T follicular helper cell (primary cell): ENCODE results near the gene WDR90.

Source experiments
- DNase-seq: peaks from one replicate; pipeline ENCODE4 v3.0.0-alpha.2; 2020; ENCODE audit warnings: low read depth
- total RNA-seq, 2 experiments: gene quantifications; one replicate each; lab custom pipeline; 2026; lab: John Stamatoyannopoulos, UW

The WDR90 gene
- 27.5 to 34.3 reads per million in 2 experiments for total RNA-seq

DNA sequence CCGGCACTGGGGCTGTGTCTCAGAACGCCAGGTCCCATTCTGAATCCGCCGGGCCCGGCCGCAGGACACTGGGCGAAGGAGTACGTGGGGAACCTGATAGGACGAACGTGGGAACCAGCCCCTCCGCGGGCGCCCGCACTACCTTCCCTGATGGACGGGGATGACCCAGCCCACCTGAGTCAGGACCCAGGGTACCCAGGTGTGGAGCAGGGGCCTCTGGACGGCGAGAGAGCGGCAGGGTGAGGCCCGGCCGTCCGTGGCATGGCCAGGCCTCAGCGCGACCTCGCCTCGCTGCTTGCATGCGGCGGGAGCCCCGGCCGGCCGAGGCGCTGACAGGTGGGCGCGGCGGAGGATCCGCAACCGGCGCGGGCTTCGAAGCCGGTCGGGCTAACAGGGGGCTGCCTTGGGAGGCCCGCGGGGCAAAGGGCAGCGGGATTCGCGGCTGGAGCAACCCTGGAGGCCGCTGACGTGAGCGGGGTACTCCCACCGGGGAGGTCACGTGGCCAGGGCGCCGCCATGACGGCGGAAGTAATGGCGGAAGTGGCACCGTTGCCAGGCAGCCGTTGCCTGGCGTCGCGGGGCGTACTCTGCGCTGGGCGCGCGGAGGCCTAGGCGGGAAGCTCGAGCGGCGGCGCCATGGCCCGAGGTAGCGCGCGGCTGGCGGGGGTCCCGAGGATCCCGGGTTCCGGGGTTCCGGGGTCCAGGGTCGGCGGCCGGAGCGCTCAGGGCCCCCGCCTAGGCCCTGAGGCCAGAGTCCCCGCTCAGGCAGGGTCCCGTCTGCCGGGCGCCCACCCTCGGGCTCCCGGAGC is at the start of gene WDR90:
Gene WDR90, plus strand, starts transcription at position 585 of the 809 bp plus-strand sequence. Its CDS starts 52 bp downstream, at position 637.
- DNase-seq = peak; percentile 90

DNA sequence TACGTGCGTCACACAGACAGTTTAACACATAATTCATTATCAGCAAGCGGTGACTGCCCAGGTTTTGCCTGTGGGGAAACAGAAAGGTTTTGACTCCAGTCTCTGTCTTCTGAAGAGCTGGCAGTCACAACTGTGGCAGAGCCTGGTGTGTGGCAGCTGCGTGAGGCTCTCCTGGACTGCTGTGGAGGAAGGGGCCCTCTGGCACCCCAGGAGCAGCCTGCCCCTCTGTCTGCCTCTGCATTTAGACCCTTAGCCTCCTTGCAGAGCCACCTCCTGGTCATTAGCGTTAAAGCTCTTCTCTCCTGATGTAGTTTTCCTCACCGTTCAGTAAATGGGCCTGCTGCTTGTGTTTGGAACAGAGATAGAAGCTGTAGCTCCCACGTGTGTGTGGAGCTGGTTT is 48.4 kb upstream of the WDR90 start:
- no peak for DNase-seq

DNA sequence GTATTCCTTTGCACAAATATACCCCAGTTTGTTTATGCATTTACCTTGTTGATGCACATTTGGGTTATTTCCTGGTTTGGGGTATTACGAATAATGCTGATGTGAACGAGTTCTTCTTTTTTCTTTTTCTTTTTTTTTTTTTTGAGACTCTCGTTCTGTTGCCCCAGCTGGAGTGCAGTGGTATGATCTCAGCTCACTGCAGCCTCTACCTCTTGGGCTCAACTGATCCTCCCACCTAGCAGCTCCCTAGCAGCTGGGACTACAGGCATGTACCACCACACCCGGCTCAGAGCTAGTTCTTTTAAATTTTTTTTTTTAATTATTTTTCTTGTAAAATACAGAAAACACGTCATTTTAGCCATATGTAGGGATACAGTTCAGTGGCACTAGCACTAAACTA is 45.2 kb upstream of the WDR90 start:
- DNase-seq = no peak

DNA sequence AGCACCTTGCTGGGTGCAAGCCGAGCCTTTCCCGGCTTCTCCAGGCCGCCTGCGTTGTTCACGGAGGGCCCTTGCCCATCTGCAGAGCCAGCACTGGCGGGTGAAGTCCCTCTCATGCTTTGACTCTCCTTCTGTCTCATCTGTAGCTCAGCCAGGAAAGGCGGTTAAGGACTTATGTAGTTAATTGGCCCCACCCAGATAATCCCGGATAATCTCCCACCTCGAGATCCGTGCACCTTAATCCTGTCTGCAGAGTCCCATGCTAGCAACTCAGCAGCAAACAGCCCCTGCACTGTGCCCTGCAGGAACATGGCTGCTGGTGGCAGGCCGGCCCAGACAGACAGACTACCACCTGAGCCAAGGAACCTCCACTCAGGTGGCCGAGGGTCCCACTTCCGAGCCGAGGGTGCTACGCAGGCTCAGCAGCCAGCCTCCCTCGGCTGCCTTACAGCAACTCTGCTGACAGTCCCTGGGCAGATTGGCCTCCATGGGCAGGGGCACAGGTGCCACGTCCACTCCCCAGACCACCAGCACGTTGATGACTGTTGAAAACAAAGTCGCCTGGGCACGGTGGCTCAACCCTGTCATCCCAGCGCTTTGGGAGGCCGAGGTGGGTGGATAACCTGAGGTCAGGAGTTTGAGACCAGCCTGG is 42.4 kb upstream of the WDR90 start:
- no peak for DNase-seq

DNA sequence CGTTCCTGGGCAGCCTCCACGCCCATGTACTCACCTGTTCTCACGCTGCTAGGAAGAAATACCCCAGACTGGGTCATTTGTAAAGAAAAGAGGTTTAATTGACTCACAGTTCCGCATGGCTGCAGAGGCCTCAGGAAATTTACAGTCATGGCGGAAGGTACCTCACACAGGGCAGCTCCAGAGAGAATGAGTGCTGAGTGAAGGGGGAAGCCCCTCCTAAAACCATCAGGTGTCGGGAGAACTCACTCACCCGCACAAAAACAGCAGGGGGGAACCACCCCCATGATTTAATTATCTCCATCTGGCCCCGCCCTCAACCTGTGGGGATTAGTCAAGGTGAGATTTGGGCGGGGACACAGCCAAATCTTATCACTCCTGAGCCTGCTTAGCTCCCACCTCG is 41.1 kb upstream of the WDR90 start:
- DNase-seq = no peak

DNA sequence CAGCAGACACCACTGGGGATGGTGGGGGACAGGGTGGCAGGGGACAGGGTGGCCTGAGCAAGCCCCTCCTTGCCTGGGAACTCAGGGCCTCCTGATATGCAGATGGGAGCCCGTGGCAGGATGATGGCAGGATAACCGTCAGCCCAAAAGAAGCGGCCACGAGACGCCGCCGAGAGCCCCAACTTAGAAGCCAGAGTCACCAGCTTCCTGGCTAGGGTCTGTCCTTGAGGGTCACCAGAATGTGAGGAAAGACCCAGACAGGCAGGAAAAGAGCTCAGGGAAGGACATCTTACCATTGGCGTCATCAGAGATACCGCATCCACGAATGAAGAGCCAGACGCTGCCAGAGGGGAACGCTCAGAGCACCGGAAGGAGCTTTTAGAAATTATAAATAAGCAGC is 39.8 kb upstream of the WDR90 start:
- DNase-seq = no peak

DNA sequence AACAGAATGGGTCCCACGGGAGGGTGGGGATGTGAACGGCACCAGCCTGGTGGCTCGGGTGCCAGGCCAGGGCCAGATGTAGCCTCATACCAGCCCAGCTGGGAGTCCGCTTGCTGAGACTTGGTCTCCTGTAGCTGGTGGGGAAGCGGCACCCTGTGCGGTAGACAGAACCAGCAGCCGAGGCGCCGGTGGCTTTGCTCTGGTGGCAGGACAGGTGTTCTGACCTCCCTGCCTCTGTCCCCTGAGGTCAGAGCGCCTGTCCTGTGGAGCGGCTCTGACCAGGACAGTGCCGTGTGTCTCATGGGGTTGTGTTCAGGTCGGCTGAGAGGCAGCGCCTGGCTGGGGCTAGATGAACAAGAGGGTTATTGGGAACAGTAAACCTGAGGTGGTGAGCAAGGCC is 39.2 kb upstream of the WDR90 start:
- DNase-seq = no peak

DNA sequence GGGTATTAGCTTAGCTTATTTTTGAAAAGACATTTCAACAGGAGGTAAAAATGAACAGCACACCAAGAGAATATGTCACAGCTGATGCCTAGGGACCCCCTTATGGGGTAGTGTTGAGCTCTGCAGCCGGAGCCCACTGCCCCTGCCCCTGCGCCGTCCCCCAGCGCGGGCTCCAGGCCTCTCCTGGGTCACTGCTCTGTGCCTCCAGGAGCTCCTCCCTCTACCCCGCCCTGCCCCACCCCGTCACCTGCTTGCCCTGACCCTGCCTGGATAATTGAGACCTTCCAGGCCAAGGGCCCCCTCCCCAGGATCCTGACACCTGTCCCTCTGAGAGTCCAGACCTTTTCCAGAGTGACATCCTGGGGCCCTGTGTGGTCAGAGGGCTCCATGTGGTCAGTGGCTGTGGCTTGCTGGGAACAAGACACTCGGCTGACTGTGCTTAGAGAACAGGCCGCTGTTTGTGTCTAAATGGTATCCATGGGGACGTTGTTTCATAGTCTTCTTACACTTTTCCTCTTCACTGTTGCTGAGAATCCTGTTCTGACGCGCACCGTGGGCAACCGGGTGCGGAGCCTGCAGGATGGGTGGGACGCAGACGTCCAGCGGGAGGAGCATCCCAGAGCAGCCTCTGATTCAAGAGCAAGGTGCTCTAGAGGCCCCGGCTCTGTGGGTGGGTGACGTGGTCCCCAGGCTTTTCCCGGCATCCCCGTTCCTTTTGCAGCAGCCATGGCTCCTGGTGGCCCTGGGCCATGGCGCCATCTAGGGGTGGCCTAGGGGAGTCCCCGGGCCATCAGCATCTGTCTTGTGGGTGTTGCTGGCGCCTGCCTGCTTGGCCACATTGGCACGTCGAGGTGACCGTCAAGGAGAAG is 38.4 kb upstream of the WDR90 start:
- DNase-seq = peak; percentile 37

DNA sequence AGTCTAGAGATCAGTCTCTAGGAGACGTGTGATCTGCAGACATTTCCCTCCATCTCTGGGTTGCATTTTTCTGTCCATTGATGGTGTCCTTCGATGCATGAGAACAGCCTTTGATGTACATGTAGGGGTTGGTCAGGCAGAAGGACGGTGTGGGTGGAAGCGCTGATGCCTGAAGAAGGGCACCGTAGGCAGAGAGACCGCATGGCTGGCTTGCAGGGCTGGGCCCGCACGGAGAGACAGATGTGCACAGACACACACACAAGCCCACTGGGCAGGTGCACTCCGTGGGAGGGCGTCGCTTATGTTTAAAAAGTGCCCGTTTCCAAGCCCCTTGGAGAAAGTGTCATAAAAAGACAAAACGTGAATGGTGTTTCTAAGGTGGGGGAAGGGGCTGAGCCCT is 34.0 kb upstream of the WDR90 start:
- DNase-seq = no peak

DNA sequence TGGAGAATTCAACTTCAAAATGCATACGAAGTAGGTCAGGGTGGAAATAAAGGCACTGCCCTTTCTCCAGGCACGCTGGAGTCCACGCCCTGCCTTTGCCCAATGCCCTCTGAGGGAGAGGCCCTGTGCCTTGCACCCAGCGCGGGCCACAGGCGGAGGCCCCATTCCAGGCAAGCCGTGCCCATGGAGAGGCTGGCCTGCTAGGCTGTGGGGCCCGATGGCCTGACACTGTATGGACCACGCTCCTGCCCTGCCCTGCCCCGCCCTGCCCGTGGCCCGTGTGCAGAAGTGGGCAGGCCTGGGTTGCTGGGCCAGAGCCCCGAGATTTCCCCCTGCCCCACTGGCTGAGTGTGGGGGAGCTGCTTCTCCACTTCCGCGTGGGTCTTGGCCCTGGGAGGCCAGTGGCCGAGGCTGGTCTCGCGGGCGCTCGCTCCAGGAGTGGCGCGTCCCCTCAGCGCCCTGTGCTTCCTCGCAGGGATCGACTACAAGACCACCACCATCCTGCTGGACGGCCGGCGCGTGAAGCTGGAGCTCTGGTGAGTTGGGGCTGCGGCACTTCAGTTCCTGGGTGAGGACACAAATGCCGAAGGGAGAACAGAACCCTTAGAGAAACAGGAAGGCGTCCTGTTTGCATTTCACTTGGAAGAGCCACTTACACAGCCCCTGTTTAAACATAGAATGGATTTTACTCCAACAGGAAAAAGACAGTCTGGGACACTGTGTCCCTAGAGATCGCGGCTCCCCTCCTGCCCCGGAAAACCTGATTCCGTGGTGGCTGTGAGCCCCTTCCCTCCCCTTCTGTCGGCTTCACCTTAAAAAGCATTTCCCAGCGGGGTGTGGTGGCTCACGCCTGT is 32.2 kb upstream of the WDR90 start:
- DNase-seq = no peak

DNA sequence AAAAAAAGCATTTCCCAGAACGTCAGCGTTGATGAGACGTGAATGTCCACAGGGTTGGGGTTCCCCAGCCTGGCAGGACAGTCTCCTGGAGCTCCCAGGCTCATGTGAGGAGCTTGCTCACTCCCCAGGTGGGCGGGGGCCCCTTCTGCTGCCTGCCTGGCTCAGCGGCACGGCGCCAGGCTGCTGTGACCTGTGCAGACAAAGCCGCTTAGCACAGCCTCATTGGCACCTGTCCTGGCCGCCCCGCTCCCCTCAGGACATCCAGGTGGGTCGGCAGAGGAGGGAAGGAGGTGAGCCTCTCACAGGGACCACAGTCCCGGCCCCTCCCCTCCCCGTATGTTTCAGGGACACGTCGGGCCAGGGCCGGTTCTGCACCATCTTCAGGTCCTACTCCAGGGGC is 31.3 kb upstream of the WDR90 start:
- DNase-seq = no peak

DNA sequence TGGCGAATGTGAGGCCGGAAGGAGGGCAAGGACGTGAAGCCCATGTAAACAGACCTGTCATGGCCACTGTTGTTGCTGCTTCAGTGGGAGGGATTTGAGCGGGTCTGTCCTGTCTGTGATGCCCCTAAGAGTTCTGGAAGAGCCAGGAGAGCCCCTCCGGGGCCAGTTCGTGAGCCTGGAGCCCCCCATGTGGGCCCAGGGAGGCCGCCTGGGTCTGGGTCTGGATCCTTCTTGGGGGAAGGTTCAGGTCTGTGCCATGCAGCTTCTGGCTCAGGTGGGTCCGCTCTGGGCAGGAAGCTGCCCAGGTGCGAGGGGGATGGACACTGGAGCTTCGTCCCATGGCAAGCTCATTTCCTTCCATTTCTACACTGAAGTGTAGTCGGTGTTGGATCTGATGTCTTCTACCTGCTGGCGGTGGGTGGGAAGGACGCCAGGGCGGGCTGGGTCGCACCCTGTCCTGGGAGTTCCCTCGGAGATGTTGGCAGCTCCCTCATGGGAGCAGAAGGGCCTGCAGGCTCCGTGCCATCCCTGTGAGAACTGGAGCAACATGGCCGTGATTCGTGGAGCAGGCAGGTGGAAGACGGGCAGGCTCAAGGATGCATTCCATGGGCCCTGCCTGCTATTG is 29.6 kb upstream of the WDR90 start:
- DNase-seq = no peak

DNA sequence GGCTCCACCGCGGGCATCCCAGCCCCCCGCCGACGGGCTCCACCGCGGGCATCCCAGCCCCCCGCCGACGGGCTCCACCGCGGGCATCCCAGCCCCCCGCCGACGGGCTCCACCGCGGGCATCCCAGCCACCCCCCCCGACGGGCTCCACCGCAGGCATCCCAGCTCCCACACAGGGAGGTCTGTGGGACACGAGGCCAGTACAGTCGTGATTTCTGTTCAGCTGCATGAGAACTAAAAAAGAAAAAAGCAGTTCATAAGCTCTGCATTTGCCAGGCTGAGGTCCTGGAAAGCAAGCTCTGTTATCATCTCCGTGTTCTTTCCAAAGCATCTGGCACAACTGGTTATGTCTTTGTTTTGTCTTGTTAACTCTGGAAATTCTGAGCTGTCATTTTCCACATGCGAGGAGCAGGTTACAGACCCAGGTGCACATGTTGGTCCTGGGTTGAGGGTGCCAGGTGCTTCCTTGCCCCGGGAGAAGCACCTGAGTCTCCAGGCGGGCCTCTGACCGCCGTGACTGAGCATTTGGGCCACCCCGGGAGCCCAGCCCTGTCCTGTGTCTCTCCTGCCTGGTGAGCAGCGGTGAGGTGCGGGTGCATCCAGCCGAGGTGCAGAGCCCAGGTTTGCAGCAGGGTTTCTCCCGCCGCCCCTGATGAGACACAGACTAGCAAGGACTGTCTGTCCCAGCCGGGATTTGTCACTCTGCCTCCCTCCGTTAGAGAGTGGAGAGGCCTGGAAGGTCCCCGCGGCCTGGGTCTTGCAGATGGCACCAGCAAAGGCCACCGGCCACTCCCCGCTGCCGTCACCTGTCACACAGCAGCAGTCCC is 28.3 kb upstream of the WDR90 start:
- no peak for DNase-seq

DNA sequence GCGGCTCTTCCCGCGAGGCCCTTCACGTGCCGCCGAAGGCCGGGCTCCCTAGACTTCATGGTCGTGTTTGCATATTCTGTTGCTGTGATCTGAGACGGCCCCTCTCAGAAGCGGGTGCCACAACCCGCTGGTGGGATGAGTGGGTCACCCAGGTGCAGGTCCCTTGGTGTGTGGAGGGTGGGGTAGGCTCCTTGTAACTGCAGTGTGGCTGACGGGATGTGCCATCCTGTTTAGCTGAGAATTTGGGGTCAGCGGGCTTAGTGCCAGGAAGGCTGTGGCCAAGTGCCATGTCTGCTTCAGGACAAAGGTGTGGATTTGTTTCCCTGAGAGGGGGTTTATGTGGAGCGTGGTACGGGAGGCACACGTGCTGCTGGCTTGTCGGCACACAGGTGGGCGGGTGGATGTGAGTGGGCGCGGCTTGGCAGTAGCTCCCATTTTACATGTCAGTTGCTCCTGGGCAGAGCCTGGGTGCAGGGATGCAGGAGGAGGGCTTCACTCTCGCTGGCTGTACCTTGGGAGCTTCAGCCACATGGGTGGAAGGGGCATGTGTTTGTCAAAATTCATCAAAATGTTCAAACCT is 27.5 kb upstream of the WDR90 start:
- no peak for DNase-seq

DNA sequence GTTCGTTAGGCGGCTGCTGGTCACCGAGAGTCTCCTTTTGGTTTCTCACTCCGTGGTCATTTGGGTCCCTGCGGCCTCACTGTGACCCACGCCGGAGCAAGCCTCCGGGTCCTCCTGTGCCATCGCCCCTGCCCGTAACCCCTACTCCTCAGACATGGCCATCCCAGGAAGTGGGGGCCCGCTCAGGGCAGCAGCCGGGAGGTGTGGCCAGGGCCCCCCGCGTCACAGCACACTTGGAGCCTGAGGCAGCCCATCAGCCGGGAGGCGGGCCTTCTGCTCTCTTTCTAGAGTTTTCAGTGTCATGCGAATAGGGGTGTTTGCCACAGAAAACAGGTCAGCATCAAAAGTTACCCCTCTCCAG is 26.3 kb upstream of the WDR90 start:
- DNase-seq = no peak

DNA sequence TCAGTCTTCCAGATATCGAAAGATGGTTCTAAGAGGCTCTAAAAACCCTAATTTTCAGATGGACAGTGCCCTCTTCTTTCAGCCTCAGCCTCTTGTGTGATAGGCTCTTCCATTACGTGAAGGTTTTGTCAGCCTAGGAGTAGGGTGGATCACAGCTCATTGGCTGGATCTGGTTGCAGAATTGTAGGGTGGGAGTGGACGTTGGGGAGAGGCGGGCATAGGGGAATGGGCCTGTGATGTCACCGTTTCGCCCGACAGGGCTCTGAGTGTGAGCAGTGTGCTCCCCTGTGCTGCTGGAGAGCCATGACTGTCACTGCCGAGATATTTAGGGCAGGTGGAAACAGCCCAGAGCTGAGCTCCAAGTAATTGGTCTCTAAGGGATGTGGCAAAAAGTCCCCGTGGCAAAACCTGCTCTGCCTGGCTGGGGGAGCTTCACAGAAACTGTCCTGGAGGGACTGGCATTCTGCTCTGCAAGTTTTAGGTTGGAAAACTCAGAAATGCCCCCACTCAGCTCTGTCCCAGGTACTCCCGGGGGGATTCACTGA is 24.6 kb upstream of the WDR90 start:
- no peak for DNase-seq

DNA sequence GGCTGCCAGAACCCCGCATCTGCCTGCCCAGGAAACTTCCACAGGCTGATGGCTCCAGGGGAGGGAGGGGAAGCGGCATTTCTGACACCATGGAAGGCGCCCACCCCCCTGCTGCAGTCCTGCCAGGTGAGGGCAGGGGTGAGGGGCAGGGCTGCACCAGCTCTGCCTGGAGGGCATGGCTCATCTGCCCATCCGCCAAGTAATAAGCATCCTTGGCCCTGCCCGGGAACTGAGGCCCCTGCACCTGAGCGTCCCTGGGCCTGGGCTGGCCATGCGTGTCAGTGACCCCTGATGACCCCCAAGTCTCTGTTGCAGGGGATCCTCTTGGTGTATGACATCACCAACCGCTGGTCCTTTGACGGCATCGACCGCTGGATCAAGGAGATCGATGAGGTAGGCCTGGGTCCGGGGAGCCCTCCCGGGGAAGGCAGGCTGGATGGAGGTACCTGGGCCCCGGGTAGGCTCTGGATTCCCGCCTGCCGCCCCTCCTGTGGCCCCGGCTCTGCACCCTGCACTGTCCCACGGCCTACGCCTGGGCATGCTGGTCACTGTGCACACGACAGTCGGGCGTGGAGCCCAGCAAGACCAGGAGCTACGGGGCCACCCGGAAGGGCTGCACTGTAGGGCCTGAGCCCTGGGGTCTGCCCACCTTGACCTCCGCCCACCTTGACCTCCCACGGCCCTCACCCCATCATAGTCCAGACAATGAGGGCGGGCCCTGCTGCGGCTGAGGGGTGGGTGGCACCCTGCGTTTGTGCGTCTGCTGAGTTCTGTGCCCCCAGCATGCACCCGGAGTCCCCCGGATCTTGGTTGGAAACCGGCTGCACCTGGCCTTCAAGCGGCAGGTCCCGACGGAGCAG is 23.8 kb upstream of the WDR90 start:
- no peak for DNase-seq

DNA sequence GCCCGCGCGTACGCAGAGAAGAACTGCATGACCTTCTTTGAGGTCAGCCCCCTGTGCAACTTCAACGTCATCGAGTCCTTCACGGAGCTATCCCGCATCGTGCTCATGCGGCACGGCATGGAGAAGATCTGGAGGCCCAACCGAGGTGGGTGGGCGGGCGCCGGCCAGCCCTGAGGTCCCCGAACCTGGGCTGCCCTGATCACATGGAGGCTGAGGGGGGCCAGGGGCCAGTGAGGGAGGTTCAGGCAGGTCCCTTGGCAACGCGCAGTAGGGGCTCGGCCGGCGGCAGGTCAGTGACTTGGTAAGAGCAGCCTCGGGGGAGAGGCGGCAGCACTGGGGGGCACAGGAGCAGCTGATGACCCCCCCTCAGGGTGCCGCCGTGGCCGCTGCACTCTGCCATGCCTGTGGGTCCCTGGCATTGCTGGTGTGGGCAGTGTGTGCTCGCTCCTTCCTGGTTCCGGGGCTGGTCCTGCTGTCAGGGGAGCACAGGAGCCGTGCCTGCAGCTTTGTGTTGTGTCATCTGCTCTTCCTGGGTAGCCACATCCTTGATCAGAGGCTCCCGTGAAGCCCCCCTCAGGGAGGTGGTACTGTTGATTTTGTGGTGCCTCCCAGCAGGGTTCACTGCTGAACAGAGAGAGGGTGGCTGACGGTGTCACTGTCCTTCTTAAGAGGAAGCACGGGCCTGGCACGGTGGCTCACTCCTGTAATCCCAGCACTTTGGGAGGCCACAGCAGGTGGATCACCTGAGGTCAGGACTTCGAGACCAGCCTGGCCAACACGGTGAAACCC is 23.0 kb upstream of the WDR90 start:
- DNase-seq = no peak
